DMS53 treated with DMSO at 0.1 percent for 48 hours (cell line): Measurements from ENCODE around the gene APLNR.

ENCODE experiments used
- DNase-seq: peaks from one replicate; lab custom pipeline; 2025; ENCODE audit not compliant: unreplicated experiment; lab: John Stamatoyannopoulos, UW

Gene APLNR

DNA sequence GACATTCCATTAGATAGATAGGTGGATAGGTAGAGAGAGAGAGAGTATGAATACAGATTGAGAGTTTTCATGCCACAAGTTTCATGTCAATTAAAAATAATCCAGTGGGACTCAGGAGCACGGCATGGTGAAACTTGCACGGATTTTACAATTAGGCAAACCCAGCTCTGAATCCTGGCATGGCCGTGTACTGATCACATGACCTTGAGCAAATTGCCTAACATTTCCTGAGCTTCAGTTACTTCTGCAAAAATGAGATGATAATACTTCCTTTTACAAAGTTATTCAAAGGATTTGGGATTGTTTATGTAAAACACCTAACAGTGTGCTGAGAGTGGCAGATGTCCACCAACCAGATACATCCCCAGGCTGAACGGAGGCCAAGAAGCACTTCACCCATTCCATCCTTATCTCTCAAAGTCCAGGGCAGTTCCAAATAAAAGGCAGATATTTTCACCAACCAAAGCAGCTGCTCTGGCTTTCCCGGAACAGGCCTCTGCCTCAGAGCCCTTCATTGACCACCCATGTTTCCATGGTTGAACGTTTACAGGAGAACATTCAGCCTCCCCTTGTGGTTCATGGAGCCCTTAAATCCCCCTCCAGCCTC is 17.9 kb downstream of the APLNR start:
- DNase-seq: no peak

- no peak for DNase-seq
These were observed 20.0 kb downstream of the APLNR start for GRCh38 chr11:57217053-57217452.

DNA sequence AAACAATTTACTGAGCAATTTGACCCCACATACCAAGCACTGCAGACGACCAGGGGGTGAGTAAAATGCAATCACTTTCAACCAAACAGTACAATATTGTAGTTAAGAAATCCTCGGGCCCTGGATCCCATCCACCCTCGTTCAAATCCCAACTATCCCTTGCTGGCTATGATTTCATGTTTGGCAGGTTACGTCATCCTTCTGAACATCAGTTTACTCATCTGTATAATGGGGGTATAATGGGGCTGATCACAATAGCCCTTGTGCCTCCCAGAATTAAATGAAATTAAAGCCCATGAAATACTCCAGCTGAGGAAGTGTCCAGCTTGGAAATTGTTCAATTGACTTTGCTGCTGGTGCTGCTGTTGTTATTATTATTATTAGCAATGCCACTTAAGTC is 20.6 kb downstream of the APLNR start:
- no peak for DNase-seq

GRCh38 chr11:57214494-57214893 is 22.6 kb downstream of the APLNR start:
- no peak for DNase-seq

GRCh38 chr11:57214098-57214417 is 23.0 kb downstream of the APLNR start:
- DNase-seq: no peak

DNA sequence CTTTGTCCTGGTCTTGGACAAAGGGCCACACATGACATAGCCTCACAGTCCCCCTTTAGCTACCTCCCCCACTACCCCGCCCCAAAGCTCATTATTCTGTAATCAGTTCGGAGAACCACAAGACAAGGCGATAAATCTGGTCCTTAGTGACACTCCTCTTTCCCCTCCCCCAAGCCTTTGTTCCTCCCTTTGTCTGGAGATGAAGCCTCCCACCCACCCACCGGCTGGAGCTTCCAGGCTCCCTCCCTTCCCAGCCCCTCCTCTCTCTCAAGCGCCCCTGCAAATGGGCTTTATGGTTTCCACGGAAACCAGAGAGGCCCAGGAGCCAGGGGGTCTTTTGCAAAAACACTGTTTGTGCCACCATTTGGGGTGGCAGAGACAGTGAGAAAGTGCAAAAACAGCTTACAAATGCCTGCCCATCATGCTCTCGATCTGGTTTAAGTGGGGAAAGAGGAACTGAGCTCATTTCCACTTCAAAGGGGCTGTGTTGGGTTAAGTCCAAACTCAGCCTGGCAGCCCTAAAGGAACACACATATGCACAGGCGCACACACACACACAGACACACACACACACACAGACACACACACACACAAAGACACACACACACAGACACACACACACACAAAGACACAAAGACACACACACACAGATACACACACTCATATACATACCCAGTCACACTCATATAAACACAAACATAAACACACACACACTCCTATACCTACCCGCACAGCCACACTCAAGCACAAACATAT is 23.5 kb downstream of the APLNR start:
- DNase-seq: no peak

DNA sequence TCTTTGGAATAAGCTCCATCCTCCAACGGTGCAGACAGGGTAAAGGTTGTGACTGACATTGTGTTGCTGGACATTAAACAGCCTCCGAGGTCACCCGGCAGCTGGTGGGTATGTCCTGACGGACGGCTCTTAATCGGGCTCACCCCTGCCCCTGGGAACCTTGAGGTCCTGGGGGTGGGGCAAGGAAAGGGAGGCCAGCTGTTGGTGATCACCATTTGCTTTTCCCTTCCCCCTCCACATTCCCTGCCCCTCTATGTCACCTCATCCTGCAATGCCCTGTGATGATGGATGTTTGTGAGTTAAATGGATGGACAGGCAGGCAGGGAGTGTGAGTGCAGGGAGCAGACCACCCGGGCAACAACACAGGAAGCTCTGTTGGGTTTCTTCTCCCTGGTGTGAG is 26.3 kb downstream of the APLNR start:
- DNase-seq: no peak

DNA sequence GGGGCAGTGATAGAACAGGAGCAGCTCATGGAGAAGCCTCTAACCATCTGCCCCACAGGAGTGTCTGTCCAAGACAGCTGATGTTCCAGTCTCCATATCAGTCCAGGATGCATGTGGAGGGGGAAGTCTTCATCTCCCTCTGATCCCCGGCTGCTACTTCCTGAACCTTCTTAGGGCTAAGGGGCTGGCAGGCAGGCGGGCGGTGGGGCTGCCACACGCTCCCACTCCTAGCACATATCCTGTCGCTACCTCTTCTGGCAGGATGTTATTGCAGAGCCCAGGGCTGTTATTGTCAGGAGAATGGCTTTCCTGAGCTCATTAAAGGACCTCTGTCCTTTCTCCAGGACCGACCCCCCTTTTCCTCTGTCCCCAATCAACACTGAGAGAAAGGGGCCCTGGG is 29.9 kb downstream of the APLNR start:
- DNase-seq: no peak

GRCh38 chr11:57205041-57205641 is 31.9 kb downstream of the APLNR start:
- DNase-seq: no peak

DNA sequence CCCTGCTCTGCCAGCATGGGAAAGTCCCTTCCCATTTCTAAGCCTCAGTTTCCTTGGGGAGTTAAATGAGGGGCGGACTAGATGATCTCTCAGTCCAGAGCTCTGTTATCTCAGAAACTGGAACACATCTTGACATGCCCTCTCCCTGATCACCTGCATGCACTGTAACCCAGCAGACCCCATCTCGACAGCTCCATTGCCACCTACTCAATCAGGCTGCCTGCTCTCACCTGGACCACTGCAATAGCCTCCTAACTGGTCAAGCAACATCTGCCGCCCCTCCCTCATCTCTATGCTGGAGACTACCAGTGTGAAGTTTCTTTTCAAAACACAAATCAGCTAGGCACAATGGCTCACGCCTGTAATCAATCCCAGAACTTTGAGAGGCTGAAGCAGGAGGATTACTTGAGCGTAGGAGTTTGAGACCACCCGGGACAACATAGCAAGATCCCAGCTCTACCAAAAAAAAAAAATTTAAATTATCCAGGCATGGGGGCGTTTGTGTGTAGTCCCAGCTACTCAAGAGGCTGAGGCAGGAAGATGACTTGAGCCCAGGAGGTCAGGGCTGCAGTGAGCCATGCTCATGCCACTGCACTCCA is 33.1 kb downstream of the APLNR start:
- no peak for DNase-seq

DNA sequence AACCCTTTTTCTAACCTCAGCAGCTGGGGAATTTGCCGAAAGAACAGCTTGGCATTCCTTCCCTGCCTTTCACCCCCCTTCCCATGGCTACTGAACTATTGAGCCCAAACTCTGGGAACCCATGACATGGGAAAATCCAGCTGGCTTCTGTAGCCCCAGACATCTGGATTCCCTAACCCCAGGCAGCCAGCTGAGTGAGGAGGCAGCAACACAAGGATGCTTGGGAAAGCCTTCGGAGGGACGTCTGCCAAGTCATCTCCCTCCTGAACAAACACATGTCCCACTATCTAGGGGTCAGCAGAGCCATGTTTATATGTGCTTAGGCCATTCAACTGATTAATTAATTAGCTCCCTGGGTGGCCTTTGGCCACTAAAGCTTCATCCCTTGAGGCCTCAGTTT is 33.7 kb downstream of the APLNR start:
- DNase-seq: no peak

- no peak for DNase-seq
These were observed 34.8 kb downstream of the APLNR start for GRCh38 chr11:57202281-57202680.

DNA sequence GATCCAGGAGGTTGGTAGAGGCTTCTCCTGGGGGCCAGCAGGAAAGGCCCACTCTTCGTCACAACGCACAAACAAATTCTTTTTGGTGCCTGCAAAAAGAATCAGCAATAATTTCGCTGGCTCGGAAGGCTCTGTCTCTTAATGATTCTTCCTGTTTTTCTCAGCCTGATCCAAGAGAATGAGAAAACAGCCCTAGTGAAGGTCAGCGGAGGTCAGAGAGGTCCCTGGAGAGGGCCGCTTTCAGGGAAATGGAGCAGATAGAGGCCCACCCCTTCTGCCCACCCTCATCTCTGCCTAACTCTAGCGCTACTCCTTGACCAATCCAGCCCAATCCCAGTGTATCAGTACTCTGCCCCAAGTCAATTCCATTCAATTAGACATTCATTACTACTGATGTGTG is 36.1 kb downstream of the APLNR start:
- DNase-seq: no peak

- no peak for DNase-seq
These were observed 37.7 kb downstream of the APLNR start for GRCh38 chr11:57199330-57199729.

GRCh38 chr11:57197762-57198161 is 39.3 kb downstream of the APLNR start:
- no peak for DNase-seq

DNA sequence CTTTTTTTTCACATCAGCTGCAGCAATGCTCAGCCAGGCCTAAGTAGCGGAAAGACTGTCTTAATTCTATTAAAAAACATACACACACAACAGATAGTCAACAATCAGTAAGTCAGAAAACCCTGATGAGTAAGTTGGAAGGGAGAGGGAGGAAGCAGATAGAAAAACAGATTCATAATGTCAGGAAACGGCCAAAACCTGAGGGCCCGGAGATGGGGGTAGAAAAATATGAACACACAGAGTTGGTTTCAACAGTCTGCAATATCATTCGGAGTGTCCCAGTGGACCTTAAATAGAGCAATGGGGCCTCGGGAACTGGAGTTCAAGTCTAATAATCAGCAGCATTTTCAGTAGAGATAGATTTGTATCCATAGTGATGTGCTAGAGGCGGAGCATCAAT is 40.5 kb downstream of the APLNR start:
- no peak for DNase-seq

- no peak for DNase-seq
These were observed 44.7 kb downstream of the APLNR start for GRCh38 chr11:57192316-57192715.

- DNase-seq: no peak
These were observed 45.5 kb downstream of the APLNR start for GRCh38 chr11:57191311-57192219.

DNA sequence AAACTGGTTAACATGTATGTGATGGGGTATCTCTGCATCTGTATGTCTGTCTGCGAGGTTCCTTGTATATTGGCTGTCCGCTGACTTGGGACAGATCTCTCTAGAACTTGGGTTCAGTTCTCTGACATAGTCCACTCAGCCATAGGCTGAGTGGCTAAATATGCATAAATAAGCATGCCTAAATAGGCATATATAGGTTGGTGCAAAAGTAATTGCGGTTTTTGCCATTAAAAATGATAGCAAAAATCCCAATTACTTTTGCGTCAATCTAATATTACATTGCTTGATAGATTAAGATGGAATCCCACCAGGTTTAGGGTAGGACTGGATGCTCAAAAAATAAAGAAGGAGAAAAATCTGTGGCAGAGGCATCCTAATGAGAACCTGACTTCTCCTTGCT is 46.5 kb downstream of the APLNR start:
- no peak for DNase-seq
